ENCODE results near the gene SCLT1.
"Not testable (repeated sequence)": the region's sequence is repeated elsewhere in the genome, so short reads cannot be mapped to it uniquely, and the experiment has no call there.

SCLT1 gene
- long read RNA-seq, donor 1, partial matches to known transcripts, result 0 of 1 reads
- long read RNA-seq, donor 1, other reads (novel, unspliced or antisense), result 0 of 1 reads
- long read RNA-seq, donor 2, partial matches to known transcripts, result 0 of 1 reads
- long read RNA-seq, donor 2, other reads (novel, unspliced or antisense), result 0 of 1 reads
- long read RNA-seq, donor 3, partial matches to known transcripts, result 0 of 1 reads
- long read RNA-seq, donor 3, other reads (novel, unspliced or antisense), result 0 of 1 reads
- long read RNA-seq, donor 4, partial matches to known transcripts, result 0 of 2 reads
- long read RNA-seq, donor 4, other reads (novel, unspliced or antisense), result 0 of 2 reads
- long read RNA-seq, donor 5, partial matches to known transcripts, result 6 of 8 reads
- long read RNA-seq, donor 5, other reads (novel, unspliced or antisense), result 0 of 8 reads
- long read RNA-seq, donor 6, partial matches to known transcripts, result 19 of 21 reads
- long read RNA-seq, donor 6, other reads (novel, unspliced or antisense), result 0 of 21 reads
- long read RNA-seq, donor 7, partial matches to known transcripts, result 0 of 1 reads
- long read RNA-seq, donor 7, other reads (novel, unspliced or antisense), result 0 of 1 reads
- long read RNA-seq, donor 8, partial matches to known transcripts, result 0 of 1 reads
- long read RNA-seq, donor 8, other reads (novel, unspliced or antisense), result 0 of 1 reads

GRCh38 chr4:129093191-129093920, at the start of gene SCLT1:
Gene SCLT1 (minus strand): TSS chr4:129093539. CDS start chr4:129093103, 436 bp downstream.
- peak; percentile 91 for DNase-seq

DNA sequence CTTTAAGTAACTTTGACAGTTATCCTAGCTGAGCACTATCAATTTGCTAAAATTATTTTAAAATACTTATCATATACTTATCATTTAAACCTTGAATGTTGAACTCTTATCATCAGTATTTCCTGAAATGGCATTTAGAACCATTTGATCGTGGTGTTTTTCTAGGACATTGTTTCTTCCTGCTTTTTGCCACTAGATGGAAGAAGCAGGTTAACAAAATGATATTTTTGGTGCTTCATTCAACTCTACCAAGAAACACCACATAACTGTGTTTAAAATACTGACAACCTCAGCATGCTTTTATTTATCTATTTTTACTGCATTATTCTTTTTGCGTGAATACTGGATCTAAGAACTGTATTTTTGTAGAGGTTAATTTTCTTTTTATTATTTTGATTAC, 47.2 kb upstream of the SCLT1 start:
- DNase-seq, result no peak

- DNase-seq, result no peak
These were observed 45.6 kb upstream of the SCLT1 start for GRCh38 chr4:129138810-129139496.

- no peak for DNase-seq
These were observed 43.1 kb upstream of the SCLT1 start for GRCh38 chr4:129136433-129136832.

DNA sequence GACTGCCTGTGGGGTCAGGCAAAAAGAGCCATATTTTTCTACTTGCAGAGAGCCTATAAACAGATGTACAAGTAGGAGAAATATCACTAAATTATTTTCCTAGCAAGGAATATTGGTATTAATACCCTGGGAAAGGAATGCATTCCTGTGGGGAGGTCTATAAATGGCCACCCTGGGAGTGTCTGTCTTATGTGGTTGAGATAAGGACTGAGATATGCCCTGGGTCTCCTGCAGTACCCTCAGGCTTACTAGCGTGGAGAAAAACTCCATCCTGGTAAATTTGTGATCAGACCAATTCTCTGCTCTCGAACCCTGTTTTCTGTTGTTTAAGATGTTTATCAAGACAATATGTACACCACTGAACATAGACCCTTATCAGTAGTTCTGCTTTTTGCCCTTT, 38.0 kb upstream of the SCLT1 start:
- DNase-seq, result no peak

GRCh38 chr4:129129143-129129542, 35.8 kb upstream of the SCLT1 start:
- no peak for DNase-seq

GRCh38 chr4:129126614-129127013, 33.3 kb upstream of the SCLT1 start:
- DNase-seq, result not testable (repeated sequence)

- DNase-seq, result no peak
These were observed 24.4 kb upstream of the SCLT1 start for GRCh38 chr4:129117705-129118104.

GRCh38 chr4:129113919-129114318, 20.6 kb upstream of the SCLT1 start:
- no peak for DNase-seq

DNA sequence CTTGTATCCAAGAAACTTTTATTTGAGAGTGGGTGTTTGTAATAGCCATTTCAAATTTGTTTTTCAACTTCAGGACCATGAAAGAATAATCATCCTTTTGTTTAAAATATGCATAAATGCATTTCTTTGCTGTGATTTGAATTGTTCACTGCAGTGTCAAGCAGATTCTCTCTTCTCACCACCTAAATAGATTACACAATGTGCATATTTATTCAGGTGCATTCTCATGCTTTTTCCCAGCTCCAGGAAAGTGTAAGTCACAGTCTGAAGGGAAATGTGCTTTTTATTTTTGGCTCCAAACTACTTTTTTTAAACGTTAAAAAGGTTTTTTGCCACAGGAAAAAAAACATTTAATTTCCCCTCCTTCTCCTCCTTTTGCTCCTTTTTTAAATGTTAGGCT, 20.1 kb upstream of the SCLT1 start:
- DNase-seq, result no peak

GRCh38 chr4:129111919-129112318, 18.6 kb upstream of the SCLT1 start:
- no peak for DNase-seq

DNA sequence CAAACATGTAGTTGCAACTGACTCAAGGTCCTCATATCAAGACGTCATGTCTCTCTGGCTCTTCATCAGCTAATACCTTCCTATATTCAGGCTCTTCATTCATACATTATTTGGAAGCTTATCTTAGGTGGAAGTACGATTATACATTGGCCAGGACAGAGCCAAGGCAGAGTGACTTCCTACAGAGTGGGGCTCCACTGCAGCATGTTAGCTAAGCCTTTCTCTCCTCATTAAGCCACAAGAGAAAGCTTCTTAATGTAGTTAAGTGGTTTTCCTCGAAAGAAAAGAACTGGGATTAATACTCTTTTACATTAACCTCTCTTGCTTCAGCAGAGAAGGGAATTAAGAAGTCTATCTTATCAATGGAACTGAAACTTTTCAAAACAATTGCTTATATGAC, 17.6 kb upstream of the SCLT1 start:
- no peak for DNase-seq

DNA sequence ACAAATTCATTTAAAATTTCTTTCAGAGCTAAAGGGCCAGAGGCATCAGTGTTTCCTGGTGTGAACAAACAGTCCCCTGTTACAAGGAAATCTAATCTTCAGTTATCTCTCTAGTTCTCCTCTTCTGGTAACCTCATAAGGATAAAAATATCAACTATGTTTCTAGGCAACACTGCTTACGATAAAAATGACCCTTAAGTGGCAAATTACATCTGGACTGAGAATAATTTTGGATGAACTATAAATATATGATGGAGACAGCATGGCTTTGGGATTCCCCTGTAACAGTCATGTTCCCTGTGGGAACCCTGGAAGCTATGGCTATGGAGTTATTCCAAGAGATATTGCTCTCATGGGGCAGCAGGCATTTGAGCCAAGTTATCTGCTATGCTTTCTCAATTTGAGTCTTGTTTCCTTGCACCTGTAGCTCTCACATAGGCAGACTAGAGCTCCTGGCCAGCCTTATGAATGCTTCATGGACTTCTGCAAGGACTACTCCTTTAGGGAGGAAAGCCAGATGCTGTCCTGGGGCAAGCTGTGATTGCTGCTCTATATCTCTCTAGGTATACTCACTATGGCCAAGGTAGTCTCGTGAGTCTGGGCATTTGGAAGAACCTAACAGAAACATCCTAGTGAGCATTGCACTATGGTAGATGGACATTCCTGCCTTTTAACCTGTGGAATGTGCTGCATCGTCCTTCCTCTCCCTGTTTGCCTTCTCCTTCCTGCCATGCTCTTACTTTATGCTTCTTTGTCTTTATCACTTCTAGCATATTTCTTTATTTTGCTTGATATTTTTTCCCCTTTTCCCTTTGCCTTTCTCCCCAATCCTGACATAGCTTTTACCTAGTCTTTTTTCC, 16.9 kb upstream of the SCLT1 start:
- no peak for DNase-seq

DNA sequence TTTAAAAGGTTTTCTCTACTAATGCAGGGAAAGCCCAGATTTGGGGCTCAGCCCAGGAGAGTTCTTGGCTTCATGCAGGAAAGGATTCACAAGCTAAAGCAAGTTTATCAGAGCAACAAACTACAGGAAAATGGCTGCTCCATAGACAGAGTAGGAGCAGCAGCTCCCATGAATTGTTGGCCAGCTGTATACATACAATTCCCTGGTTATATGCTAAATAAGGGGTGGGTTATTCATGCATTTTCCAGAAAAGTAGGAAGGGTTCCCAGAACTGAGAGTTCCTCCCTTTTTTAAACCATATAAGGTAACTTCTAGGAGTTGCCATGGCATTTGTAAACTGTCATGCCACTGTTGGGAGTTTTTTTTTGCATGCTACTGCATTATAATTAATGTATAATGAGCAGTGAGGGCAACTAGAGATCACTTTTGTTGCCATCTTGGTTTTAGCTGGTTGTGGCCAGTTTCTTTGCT, 5.2 kb upstream of the SCLT1 start:
- no peak for DNase-seq

DNA sequence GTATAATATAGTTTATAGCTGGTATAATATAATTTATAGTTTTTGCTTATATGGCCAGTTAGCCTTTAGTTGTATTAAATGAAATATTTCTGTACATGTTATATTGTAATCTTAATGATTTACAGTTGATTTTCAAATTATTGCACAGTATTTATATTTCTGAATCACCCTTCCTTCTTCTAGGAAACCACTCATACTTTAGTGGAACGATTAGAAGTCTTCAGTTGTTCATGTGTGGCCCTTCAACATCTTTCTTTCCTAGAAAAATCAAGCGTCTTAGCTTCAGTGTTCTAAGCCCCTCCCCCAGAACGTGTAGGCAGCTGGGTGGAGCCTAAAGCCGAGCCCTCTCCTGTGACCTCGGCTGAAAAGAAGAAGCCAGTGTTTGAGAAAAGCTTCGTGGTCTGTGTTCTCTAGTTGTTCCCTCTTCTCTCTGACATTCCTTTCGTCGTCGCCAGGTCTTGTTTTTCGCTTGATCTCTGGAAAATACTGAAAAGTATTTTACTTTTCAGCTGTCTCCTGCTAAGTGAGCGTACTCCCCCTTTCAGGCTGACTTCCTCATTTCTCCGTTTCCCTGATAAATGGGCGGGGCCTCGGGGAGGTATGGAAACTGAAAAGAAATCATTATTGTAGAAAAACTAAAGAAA, 2.6 kb upstream of the SCLT1 start, which contains the start of gene C4orf33:
Gene C4orf33 (plus strand): TSS at position 342 of the 644 bp plus-strand sequence. CDS start 6,459 bp downstream, outside the sequence.
- peak; percentile 79 for DNase-seq

DNA sequence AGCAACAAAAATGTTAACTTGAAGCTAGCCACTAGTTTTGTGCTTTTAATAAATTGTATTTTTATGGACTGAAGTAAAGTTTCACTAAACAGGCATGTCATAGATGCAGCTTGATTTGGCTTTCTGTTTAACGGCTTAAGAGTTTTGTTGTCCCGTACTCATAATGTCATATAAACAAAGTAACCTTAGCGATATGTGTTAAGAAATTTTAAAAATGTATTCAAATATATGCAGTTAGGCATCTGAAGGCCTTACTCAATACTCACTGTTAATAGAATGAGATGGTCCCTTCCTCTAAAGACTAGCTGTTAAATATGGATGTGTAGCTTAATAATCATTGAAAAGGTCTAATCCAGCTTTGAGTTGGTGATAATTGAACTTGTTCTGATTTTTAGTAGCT, 1.0 kb upstream of the SCLT1 start:
- no peak for DNase-seq

- DNase-seq, result no peak
These were observed 628 bp downstream of the SCLT1 start for GRCh38 chr4:129092631-129093190.

DNA sequence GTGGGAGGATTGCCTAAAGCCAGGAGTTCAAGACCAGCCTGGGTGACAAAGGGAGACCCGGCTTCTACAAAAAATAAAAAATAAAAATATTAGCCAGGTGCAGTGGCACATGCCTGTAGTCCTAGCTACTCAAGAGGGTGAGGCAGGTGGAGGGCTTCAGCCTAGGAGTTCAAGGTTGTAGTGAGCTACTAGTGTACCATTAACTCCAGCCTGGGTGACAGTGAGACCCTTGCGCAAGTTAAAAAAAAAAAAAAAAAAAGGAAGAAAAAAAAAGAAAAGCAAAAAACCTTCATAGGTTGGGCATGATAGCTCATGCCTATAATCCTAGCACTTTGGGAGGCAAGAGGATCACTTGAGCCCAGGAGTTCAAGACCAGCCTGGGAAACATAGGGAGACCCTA, 5.8 kb downstream of the SCLT1 start:
- no peak for DNase-seq

GRCh38 chr4:129085472-129085871, 7.9 kb downstream of the SCLT1 start:
- no peak for DNase-seq

DNA sequence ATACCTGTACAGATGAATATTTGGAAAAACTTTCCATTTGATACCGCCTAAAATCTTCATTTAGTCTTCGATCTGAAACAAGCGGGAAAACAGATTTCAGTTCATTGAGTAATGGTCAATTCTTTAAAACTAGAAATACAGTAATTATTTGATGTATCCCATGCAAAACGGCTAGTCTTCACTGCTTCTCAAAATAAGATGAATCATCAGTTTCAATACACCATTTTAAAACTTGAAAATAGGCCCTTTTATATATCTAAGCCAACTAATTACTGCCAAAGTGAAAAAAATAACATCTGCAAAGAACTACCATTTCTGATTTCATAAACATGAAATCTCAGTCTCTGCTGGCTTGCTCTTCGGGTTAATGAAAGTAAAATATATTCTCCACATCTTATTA, 11.0 kb downstream of the SCLT1 start:
- no peak for DNase-seq
